GM21423 (cell line): ENCODE data around the gene PBXIP1.

Experiments used
- ATAC-seq: cut with Tn5 transposase; IDR thresholded peaks from one replicate; pipeline ENCODE4 v1.9.1; 2021; ENCODE audit warnings: mild to moderate bottlenecking, moderate library complexity; ENCODE audit not compliant: unreplicated experiment

PBXIP1 gene

GRCh38 chr1:154973344-154974101 lies 17.6 kb upstream of the PBXIP1 start:
- ATAC-seq, result peak; percentile 22

GRCh38 chr1:154972517-154973343 lies 16.8 kb upstream of the PBXIP1 start:
- ATAC-seq, result no peak

- ATAC-seq, result no peak
Observed at GRCh38 chr1:154972213-154972516, 16.3 kb upstream of the PBXIP1 start.

- no peak for ATAC-seq
Observed at GRCh38 chr1:154971341-154971998, 15.6 kb upstream of the PBXIP1 start.

- no peak for ATAC-seq
Observed at GRCh38 chr1:154970631-154971340, 14.9 kb upstream of the PBXIP1 start, which contains the start of gene SHC1. TSS of gene SHC1 (minus strand) at chr1:154970747. CDS start at chr1:154970526, 221 bp downstream.

GRCh38 chr1:154969860-154970452 lies 14.1 kb upstream of the PBXIP1 start:
- ATAC-seq, result no peak

GRCh38 chr1:154969246-154969645 lies 13.3 kb upstream of the PBXIP1 start:
- no peak for ATAC-seq

- ATAC-seq, result no peak
Observed at GRCh38 chr1:154968731-154969130, 12.8 kb upstream of the PBXIP1 start.

- no peak for ATAC-seq
Observed at GRCh38 chr1:154967331-154967950, 11.5 kb upstream of the PBXIP1 start.

GRCh38 chr1:154966111-154966510 lies 10.2 kb upstream of the PBXIP1 start:
- no peak for ATAC-seq

- ATAC-seq, result no peak
Observed at GRCh38 chr1:154964359-154964758, 8.5 kb upstream of the PBXIP1 start.

- ATAC-seq, result no peak
Observed at GRCh38 chr1:154963643-154964042, 7.7 kb upstream of the PBXIP1 start.

GRCh38 chr1:154962795-154963330 lies 7.0 kb upstream of the PBXIP1 start:
- ATAC-seq, result no peak

GRCh38 chr1:154962156-154962749 lies 6.4 kb upstream of the PBXIP1 start:
- no peak for ATAC-seq

GRCh38 chr1:154961207-154962155 lies 5.6 kb upstream of the PBXIP1 start, which contains the start of gene PYGO2:
TSS of gene PYGO2 (minus strand) at chr1:154961782. CDS start at chr1:154961576, 206 bp downstream.
- peak; percentile 67 for ATAC-seq

- ATAC-seq, result no peak
Observed at GRCh38 chr1:154960446-154961136, 4.7 kb upstream of the PBXIP1 start.

GRCh38 chr1:154959426-154959780 lies 3.5 kb upstream of the PBXIP1 start:
- ATAC-seq, result no peak
